ENCODE results near the gene PPP2R2C. TPM values are rescaled to one million over a fixed set of nuclear protein-coding genes. Genes with fewer than 3 reads are reported as not detected.

Gene PPP2R2C
- total RNA-seq, 6 experiments from 2014 or later = 0.12 to 0.27 TPM; not detected in 4

GRCh38 chr4:6280365-6280996 is 191.9 kb downstream of the PPP2R2C start:
- no peak overlapping the region for H3K27ac ChIP-seq
- H3K27me3 ChIP-seq = no peaks in the 10 kb centered on the region
- no peaks in the 10 kb centered on the region for H3K9me3 ChIP-seq
- TF ChIP-seq POLR2A (IDR thresholded peaks at IDR 0.05) (no peak), CTCF (IDR thresholded peaks at IDR 0.05) (no peak)
- 93% methylated on average over 5 of the region's 16 CpGs for WGBS (ENCODE audit: insufficient coverage, low coverage, low lambda C conversion rate, missing lambda C conversion rate)
- no peaks in the 10 kb centered on the region for H3K36me3 ChIP-seq
- intact Hi-C loops (cut with DNase I) = no loop called here
- DNase-seq = no peak
- peaks cover 0 to 11% (median 2%) of the 10 kb centered on the region in 4 donors for H3K4me1 ChIP-seq
- peak in 1 of 4 donors; percentile 34 for ATAC-seq
- no peak overlapping the region for H3K4me3 ChIP-seq

GRCh38 chr4:6279582-6280289 is 192.7 kb downstream of the PPP2R2C start:
- Histone ChIP-seq H3K4me3 (no peak overlapping the region), H3K27me3 (no peaks in the 10 kb centered on the region), H3K9me3 (no peaks in the 10 kb centered on the region), H3K27ac (no peak overlapping the region), H3K4me1 (peaks cover 0 to 11% (median 2%) of the 10 kb centered on the region in 4 donors), H3K36me3 (no peaks in the 10 kb centered on the region)
- 75% methylated on average over 5 of the region's 14 CpGs for WGBS (ENCODE audit: insufficient coverage, low coverage, low lambda C conversion rate, missing lambda C conversion rate)
- intact Hi-C loops (cut with DNase I) = no loop called here
- TF ChIP-seq POLR2A (IDR thresholded peaks at IDR 0.05) (no peak), CTCF (IDR thresholded peaks at IDR 0.05) (no peak)
- no peak for DNase-seq
- no peak for ATAC-seq

GRCh38 chr4:6278801-6279197 is 193.6 kb downstream of the PPP2R2C start:
- Histone ChIP-seq H3K36me3 (no peaks in the 10 kb centered on the region), H3K27ac (peak overlapping the region in 2 of 3 donors; percentile 40 to 50), H3K4me1 (peaks cover 0 to 11% (median 2%) of the 10 kb centered on the region in 4 donors), H3K9me3 (no peaks in the 10 kb centered on the region), H3K27me3 (no peaks in the 10 kb centered on the region), H3K4me3 (no peak overlapping the region)
- intact Hi-C loops (cut with DNase I) = no loop called here
- peak in 1 of 3 donors; percentile 50 for DNase-seq
- TF ChIP-seq POLR2A (IDR thresholded peaks at IDR 0.05) (no peak), CTCF (IDR thresholded peaks at IDR 0.05) (no peak)
- 20% methylated on average over 3 of the region's 10 CpGs for WGBS (ENCODE audit: insufficient coverage, low coverage, low lambda C conversion rate, missing lambda C conversion rate)
- ATAC-seq = peak; percentile 65 to 90 (median 82)

GRCh38 chr4:6277935-6278800 is 194.2 kb downstream of the PPP2R2C start:
- DNase-seq (no peak), ATAC-seq (no peak)
- no peak for TF ChIP-seq CTCF (IDR thresholded peaks at IDR 0.05)
- intact Hi-C loops (cut with DNase I) = no loop called here
- 60% methylated on average over 2 of the region's 21 CpGs for WGBS (ENCODE audit: insufficient coverage, low coverage, low lambda C conversion rate, missing lambda C conversion rate)
- no peak overlapping the region for H3K4me3 ChIP-seq
- peaks cover 0 to 11% (median 5%) of the 10 kb centered on the region in 4 donors for H3K4me1 ChIP-seq
- H3K9me3 ChIP-seq = no peaks in the 10 kb centered on the region
- H3K27me3 ChIP-seq = no peaks in the 10 kb centered on the region
- peak overlapping the region in 2 of 3 donors; percentile 40 to 50 for H3K27ac ChIP-seq
- H3K36me3 ChIP-seq = no peaks in the 10 kb centered on the region

All from right lobe of liver (tissue), 6 donors.